OCI-LY3 (cell line): Measurements from ENCODE around the gene DHX8.

ENCODE experiments used
- H2AFZ ChIP-seq: fragments of 200-600, 300-600 bp; shearing (Covaris generic); 2 replicates; pipeline ENCODE4 v1.6.0; 2014; ENCODE audit warnings: antibody characterized with exemption, low read depth, low read length
- H3K27ac ChIP-seq: fragments of 200-600, 300-600 bp; sonication (generic); 2 replicates; pipeline ENCODE4 v1.5.1; 2014; ENCODE audit warnings: mild to moderate bottlenecking, low read length, moderate library complexity, mixed read lengths
- H3K27me3 ChIP-seq: fragments of 200-600, 300-600 bp; sonication (generic); 2 replicates; pipeline ENCODE4 v1.6.1; 2014; ENCODE audit warnings: low read depth, low read length, mixed read lengths
- H3K36me3 ChIP-seq: fragments of 200-600, 300-600 bp; sonication (generic); replicated peaks from 2 replicates; pipeline ENCODE3; 2014; ENCODE audit warnings: low read depth, low read length, mixed read lengths
- H3K4me1 ChIP-seq: fragments of 300-600, 200-600 bp; sonication (generic); 2 replicates; pipeline ENCODE4 v1.6.1; 2014; ENCODE audit warnings: low read length, mixed read lengths
- H3K4me2 ChIP-seq: fragments of 200-600, 300-600 bp; sonication (generic); 2 replicates; pipeline ENCODE4 v1.6.1; 2014; ENCODE audit warnings: low read length, mixed read lengths
- H3K4me3 ChIP-seq: fragments of 300-600, 200-600 bp; sonication (generic); 2 replicates; pipeline ENCODE4 v1.5.1; 2014; ENCODE audit warnings: antibody characterized with exemption, mild to moderate bottlenecking, low read length, moderate library complexity
- H3K79me2 ChIP-seq: fragments of 300-600, 200-600 bp; shearing (Covaris generic); 2 replicates; pipeline ENCODE4 v1.6.1; 2014; ENCODE audit warnings: mild to moderate bottlenecking, low read length, mixed read lengths
- H3K9ac ChIP-seq: fragments of 300-600, 200-600 bp; shearing (Covaris generic); 2 replicates; pipeline ENCODE4 v1.6.0; 2014; ENCODE audit warnings: mild to moderate bottlenecking, low read length, moderate library complexity
- H3K9me3 ChIP-seq: fragments of 200-600, 300-600 bp; shearing (Covaris generic); 2 replicates; pipeline ENCODE4 v1.6.1; 2014; ENCODE audit warnings: low read length, mixed read lengths; ENCODE audit not compliant: insufficient read depth
- H4K20me1 ChIP-seq: fragments of 200-600, 300-600 bp; sonication (generic); 2 replicates; pipeline ENCODE4 v1.6.1; 2016; ENCODE audit warnings: low read length, mixed read lengths; ENCODE audit not compliant: insufficient read depth
- EZH2phosphoT487 ChIP-seq: fragments of 200-600 bp; shearing (Covaris generic); IDR thresholded peaks from 2 replicates; pipeline ENCODE4 v1.6.1; 2018; ENCODE audit warnings: antibody characterized with exemption, mixed run types, low read depth
- TF ChIP-seq, protein P1 (sequence below): fragments of 200-600, 300-600 bp; sonication (generic); IDR thresholded peaks from 2 replicates; pipeline ENCODE4 v1.5.1; 2014; ENCODE audit warnings: antibody characterized with exemption, low read length, low read depth

DHX8 gene

GRCh38 chr17:43439041-43439440 lies 44.7 kb upstream of the DHX8 start:
- Histone ChIP-seq H2AFZ (no peak overlapping the region), H3K79me2 (no peaks in the 10 kb centered on the region), H3K27me3 (peaks cover 24% of the 10 kb centered on the region), H3K9me3 (no peaks in the 10 kb centered on the region), H3K4me3 (no peak overlapping the region), H3K27ac (no peak overlapping the region), H4K20me1 (no peaks in the 10 kb centered on the region), H3K4me1 (no peaks in the 10 kb centered on the region), H3K9ac (no peak overlapping the region), H3K4me2 (no peak overlapping the region), H3K36me3 (no peaks in the 10 kb centered on the region)
- no peak for TF ChIP-seq EZH2phosphoT487
- TF ChIP-seq, protein P1, sequence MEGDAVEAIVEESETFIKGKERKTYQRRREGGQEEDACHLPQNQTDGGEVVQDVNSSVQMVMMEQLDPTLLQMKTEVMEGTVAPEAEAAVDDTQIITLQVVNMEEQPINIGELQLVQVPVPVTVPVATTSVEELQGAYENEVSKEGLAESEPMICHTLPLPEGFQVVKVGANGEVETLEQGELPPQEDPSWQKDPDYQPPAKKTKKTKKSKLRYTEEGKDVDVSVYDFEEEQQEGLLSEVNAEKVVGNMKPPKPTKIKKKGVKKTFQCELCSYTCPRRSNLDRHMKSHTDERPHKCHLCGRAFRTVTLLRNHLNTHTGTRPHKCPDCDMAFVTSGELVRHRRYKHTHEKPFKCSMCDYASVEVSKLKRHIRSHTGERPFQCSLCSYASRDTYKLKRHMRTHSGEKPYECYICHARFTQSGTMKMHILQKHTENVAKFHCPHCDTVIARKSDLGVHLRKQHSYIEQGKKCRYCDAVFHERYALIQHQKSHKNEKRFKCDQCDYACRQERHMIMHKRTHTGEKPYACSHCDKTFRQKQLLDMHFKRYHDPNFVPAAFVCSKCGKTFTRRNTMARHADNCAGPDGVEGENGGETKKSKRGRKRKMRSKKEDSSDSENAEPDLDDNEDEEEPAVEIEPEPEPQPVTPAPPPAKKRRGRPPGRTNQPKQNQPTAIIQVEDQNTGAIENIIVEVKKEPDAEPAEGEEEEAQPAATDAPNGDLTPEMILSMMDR, result no peak

DNA sequence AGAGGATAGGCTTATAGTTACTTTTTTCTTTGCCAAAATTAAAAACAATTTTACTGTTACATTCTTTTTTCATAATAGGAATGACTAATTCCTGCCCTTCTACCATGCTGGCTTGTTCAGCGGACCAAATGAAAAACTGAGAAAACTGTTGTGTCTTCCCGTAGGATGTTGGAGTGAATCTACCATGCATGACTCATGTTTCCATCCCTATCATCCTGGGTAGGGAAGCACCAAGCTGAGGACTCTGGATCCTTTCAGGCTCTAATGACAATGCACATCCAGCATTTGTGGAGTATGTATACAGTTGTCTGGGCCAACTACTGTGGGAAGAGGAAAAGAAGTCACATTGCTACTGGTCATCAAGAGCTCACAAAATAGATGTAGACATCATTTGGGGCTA lies 41.1 kb upstream of the DHX8 start:
- no peaks in the 10 kb centered on the region for H3K4me1 ChIP-seq
- no peak overlapping the region for H3K9ac ChIP-seq
- H3K36me3 ChIP-seq, result no peaks in the 10 kb centered on the region
- H3K79me2 ChIP-seq, result no peaks in the 10 kb centered on the region
- H3K27me3 ChIP-seq, result peaks cover 16% of the 10 kb centered on the region; the same call in 1 of the 2 replicates
- H3K27ac ChIP-seq, result no peak overlapping the region
- no peaks in the 10 kb centered on the region for H4K20me1 ChIP-seq
- H2AFZ ChIP-seq, result no peak overlapping the region
- H3K4me3 ChIP-seq, result no peak overlapping the region
- no peak overlapping the region for H3K4me2 ChIP-seq
- no peaks in the 10 kb centered on the region for H3K9me3 ChIP-seq
- TF ChIP-seq EZH2phosphoT487, result no peak
- TF ChIP-seq, protein P1, result no peak

GRCh38 chr17:43443381-43443780 lies 40.4 kb upstream of the DHX8 start:
- Histone ChIP-seq H3K79me2 (no peaks in the 10 kb centered on the region), H3K4me3 (no peak overlapping the region), H3K27me3 (peaks cover 16% of the 10 kb centered on the region; the same call in 1 of the 2 replicates), H2AFZ (no peak overlapping the region), H3K27ac (no peak overlapping the region), H3K4me1 (no peaks in the 10 kb centered on the region), H3K36me3 (no peaks in the 10 kb centered on the region), H3K9me3 (no peaks in the 10 kb centered on the region), H3K4me2 (no peak overlapping the region), H3K9ac (no peak overlapping the region), H4K20me1 (no peaks in the 10 kb centered on the region)
- no peak for TF ChIP-seq EZH2phosphoT487
- TF ChIP-seq, protein P1, result no peak

DNA sequence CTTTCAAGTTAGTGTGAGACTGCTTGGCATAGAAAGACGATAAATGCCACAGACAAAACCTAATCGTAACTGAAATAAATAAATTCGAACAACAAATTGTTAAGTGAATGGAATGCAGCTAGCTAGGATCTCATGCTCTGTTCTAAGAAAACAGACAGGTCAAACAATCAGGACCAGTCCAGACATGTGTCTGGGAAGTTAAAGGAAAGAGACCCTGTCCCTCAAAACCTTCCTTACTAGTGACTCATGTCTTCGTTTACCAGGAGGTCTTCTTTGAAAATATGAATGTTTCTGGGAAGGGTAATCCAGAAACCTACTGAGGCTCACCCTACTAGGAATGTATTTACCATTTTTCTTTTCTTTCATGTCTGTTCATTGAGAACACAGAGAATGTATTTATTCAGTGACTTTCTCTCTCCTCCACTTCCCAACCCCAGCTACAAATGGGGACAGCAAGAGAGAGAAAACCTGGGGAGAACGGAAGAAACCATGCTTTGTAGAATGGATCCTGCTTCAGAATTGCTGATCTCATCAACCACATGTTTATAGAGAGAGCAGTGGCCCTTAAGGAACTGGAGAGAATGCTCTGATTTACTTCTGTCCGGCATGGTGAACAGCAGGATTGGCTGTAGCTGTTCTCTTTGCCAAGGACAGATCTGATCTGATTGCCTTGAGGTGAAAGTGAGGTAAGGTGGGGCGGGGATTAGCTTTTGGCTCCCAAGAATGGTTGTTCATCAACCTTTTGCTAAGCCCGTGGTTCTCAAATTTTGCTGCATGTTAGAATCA lies 39.4 kb upstream of the DHX8 start:
- peaks cover 12% of the 10 kb centered on the region; the same call in 1 of the 2 replicates for H3K27me3 ChIP-seq
- no peaks in the 10 kb centered on the region for H3K36me3 ChIP-seq
- no peaks in the 10 kb centered on the region for H3K79me2 ChIP-seq
- no peak for TF ChIP-seq EZH2phosphoT487
- TF ChIP-seq, protein P1, result no peak
- H3K4me1 ChIP-seq, result no peaks in the 10 kb centered on the region
- H2AFZ ChIP-seq, result no peak overlapping the region
- no peak overlapping the region for H3K4me3 ChIP-seq
- no peaks in the 10 kb centered on the region for H4K20me1 ChIP-seq
- no peak overlapping the region for H3K9ac ChIP-seq
- no peaks in the 10 kb centered on the region for H3K9me3 ChIP-seq
- no peak overlapping the region for H3K27ac ChIP-seq
- H3K4me2 ChIP-seq, result no peak overlapping the region
